Mesothelial cell of epicardium (in vitro differentiated cells): ENCODE measurements around the gene RCAN2. TPM values are rescaled to one million over a fixed set of nuclear protein-coding genes. Genes with fewer than 3 reads are reported as not detected.
A peak's percentile ranks its signal among the peaks of the same experiment; 100 is the strongest.

Experiments used
- DNase-seq, 2 experiments: peaks; one replicate each; pipeline ENCODE4 v3.0.0; 2021; ENCODE audit warnings: low spot score in 2 of 2; ENCODE audit not compliant: unreplicated experiment in 2 of 2
- H3K27ac Mint-ChIP-seq: 2 replicates; pipeline ENCODE4 v1.8.0; 2021; ENCODE audit warnings: mixed read lengths
- H3K27me3 Mint-ChIP-seq: 2 replicates; pipeline ENCODE4 v1.8.0; 2021; ENCODE audit warnings: low read depth, mixed read lengths
- H3K36me3 Mint-ChIP-seq: 2 replicates; pipeline ENCODE4 v1.8.0; 2021; ENCODE audit warnings: mixed read lengths
- H3K4me1 Mint-ChIP-seq: 2 replicates; pipeline ENCODE4 v1.8.0; 2021; ENCODE audit warnings: mixed read lengths
- H3K4me3 Mint-ChIP-seq: 2 replicates; pipeline ENCODE4 v1.8.0; 2021; ENCODE audit warnings: mild to moderate bottlenecking, moderate library complexity, mixed read lengths
- H3K9me3 Mint-ChIP-seq: 2 replicates; pipeline ENCODE4 v1.8.0; 2021; ENCODE audit warnings: mixed read lengths
- total RNA-seq: library from RNA; stranded (reverse); gene quantifications from 3 replicates; pipeline ENCODE4 v1.2.1, GENCODE V29; 2021
- TF ChIP-seq, protein P1 (sequence below): fragments of 200-600 bp; sonication (generic); IDR thresholded peaks from one replicate; pipeline ENCODE4 v1.5.0; 2021; ENCODE audit warnings: antibody characterized with exemption; ENCODE audit not compliant: unreplicated experiment

Gene RCAN2
- total RNA-seq, 1 donor from 2014 or later, result 4.0 TPM

DNA sequence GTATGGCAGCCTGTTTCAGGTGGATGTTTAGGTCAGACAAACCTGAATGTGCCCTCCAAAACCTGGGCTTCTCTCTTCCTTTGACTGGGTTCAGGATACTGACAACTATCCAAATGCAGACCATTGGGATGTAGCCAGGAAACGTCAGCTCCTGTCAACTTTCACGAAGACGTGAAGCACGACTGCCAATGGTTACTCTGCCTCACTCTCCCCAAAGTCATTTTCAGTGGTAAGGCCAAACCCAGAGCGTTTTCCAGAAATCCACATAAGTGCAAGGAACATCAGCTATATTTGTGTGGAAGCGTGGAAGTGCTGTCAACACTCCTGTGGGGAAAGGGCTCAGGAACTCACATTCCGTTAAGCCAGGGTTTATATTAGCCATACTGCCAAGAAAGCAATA lies 20.1 kb upstream of the RCAN2 start:
- Mint-ChIP-seq H3K27ac (no peak overlapping the region), H3K4me1 (peaks cover 4% of the 10 kb centered on the region), H3K4me3 (no peak overlapping the region), H3K36me3 (no peaks in the 10 kb centered on the region), H3K27me3 (peaks cover 8% of the 10 kb centered on the region), H3K9me3 (no peaks in the 10 kb centered on the region)
- TF ChIP-seq, protein P1, sequence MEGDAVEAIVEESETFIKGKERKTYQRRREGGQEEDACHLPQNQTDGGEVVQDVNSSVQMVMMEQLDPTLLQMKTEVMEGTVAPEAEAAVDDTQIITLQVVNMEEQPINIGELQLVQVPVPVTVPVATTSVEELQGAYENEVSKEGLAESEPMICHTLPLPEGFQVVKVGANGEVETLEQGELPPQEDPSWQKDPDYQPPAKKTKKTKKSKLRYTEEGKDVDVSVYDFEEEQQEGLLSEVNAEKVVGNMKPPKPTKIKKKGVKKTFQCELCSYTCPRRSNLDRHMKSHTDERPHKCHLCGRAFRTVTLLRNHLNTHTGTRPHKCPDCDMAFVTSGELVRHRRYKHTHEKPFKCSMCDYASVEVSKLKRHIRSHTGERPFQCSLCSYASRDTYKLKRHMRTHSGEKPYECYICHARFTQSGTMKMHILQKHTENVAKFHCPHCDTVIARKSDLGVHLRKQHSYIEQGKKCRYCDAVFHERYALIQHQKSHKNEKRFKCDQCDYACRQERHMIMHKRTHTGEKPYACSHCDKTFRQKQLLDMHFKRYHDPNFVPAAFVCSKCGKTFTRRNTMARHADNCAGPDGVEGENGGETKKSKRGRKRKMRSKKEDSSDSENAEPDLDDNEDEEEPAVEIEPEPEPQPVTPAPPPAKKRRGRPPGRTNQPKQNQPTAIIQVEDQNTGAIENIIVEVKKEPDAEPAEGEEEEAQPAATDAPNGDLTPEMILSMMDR, result no peak
- DNase-seq, result no peak

DNA sequence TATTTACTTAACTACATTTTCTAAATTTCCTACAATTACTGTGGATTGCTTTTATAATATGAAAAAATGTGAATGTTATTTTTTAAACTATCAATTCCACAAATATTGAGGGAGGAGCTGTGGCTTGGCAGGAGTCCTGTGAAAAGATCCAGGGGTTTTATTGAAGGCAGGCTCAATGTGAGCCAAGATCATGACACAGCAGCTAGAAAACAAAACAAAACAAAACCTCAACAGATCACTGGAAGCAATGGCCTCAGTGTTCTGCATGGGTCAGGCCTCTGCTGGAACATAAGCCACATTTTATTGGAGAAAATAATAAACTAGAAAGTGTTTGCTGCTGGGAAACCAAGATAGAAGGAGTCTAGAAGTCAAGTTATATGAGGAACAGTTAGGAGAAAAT lies 19.4 kb upstream of the RCAN2 start:
- Mint-ChIP-seq H3K9me3 (no peaks in the 10 kb centered on the region), H3K4me3 (no peak overlapping the region), H3K36me3 (no peaks in the 10 kb centered on the region), H3K4me1 (peaks cover 4% of the 10 kb centered on the region), H3K27ac (peak overlapping the region; percentile 50), H3K27me3 (peaks cover 4% of the 10 kb centered on the region)
- TF ChIP-seq, protein P1, result no peak
- no peak for DNase-seq

DNA sequence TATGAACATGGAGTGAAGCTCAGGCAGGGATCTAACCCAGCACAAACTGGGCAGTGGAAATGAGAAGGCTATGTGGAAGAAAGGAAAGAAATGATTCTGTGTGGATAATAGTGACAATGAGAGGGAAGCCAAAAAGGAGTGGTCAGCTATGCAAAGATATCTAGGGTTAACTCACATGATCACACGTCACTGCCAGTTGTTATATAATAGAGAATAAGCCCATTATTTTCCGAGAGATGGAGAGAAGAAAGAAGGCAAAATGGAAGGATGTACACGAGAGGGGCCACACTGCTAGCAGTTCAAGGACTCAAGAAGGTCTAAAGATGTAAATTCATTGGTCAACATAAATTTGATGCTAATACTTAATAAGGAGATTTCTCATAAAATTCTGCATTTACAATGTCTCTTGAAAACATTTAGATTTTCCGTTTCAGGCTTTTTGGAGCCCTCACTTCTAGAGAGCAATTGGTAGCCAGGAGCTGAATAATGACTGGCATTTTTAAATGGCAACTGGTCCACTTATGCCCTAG lies 18.8 kb upstream of the RCAN2 start:
- peaks cover 4% of the 10 kb centered on the region for H3K4me1 Mint-ChIP-seq
- no peak for DNase-seq
- H3K4me3 Mint-ChIP-seq, result no peak overlapping the region
- no peaks in the 10 kb centered on the region for H3K9me3 Mint-ChIP-seq
- TF ChIP-seq, protein P1, result no peak
- H3K36me3 Mint-ChIP-seq, result no peaks in the 10 kb centered on the region
- no peak overlapping the region for H3K27ac Mint-ChIP-seq
- peaks cover 3% of the 10 kb centered on the region for H3K27me3 Mint-ChIP-seq

- Mint-ChIP-seq H3K27me3 (peaks cover 3% of the 10 kb centered on the region), H3K9me3 (no peaks in the 10 kb centered on the region), H3K36me3 (no peaks in the 10 kb centered on the region), H3K4me1 (peaks cover 4% of the 10 kb centered on the region), H3K4me3 (no peak overlapping the region), H3K27ac (no peak overlapping the region)
- no peak for DNase-seq
- TF ChIP-seq, protein P1, result no peak
Measured at GRCh38 chr6:46509063-46509462, 17.8 kb upstream of the RCAN2 start.

- no peak for DNase-seq
- Mint-ChIP-seq H3K4me1 (peaks cover 4% of the 10 kb centered on the region), H3K9me3 (no peaks in the 10 kb centered on the region), H3K27ac (no peak overlapping the region), H3K4me3 (no peak overlapping the region), H3K36me3 (no peaks in the 10 kb centered on the region), H3K27me3 (peaks cover 3% of the 10 kb centered on the region)
- TF ChIP-seq, protein P1, result no peak
Measured at GRCh38 chr6:46507426-46507825, 16.2 kb upstream of the RCAN2 start.
